H9 (cell line): ENCODE data around the gene IL12B. TPM values are rescaled to one million over a fixed set of nuclear protein-coding genes. Genes with fewer than 3 reads are reported as not detected.

Experiments
- DNase-seq: peaks from one replicate; pipeline ENCODE4 v3.0.0-alpha.2; 2017
- H2AFZ ChIP-seq: one replicate; pipeline ENCODE4 v1.6.1; 2013; ENCODE audit warnings: mild to moderate bottlenecking, low read length, control low read depth, moderate library complexity
- H2AK5ac ChIP-seq: 2 replicates; pipeline ENCODE4 v1.6.1; 2013; ENCODE audit warnings: low read length, control low read depth, mixed read lengths; ENCODE audit not compliant: insufficient read length
- H2BK120ac ChIP-seq: one replicate; pipeline ENCODE4 v1.6.1; 2013; ENCODE audit warnings: low read depth, mild to moderate bottlenecking, low read length, control low read depth, inconsistent platforms; ENCODE audit not compliant: poor library complexity, severe bottlenecking
- H2BK12ac ChIP-seq: 2 replicates; pipeline ENCODE4 v1.6.1; 2013; ENCODE audit warnings: low read length, control low read depth, mixed read lengths, low read depth; ENCODE audit not compliant: insufficient read length
- H2BK15ac ChIP-seq: 2 replicates; pipeline ENCODE4 v1.6.1; 2013; ENCODE audit warnings: low read depth, low read length, control low read depth
- H2BK20ac ChIP-seq: one replicate; pipeline ENCODE4 v1.6.1; 2013; ENCODE audit warnings: low read depth, mild to moderate bottlenecking, low read length, control low read depth, inconsistent platforms; ENCODE audit not compliant: poor library complexity, severe bottlenecking
- H2BK5ac ChIP-seq: 2 replicates; pipeline ENCODE4 v1.6.1; 2013; ENCODE audit warnings: low read length, control low read depth, mixed read lengths; ENCODE audit not compliant: insufficient read length
- H3K14ac ChIP-seq: 2 replicates; pipeline ENCODE4 v1.6.1; 2013; ENCODE audit warnings: low read length, control low read depth; ENCODE audit not compliant: insufficient read depth
- H3K18ac ChIP-seq: 2 replicates; pipeline ENCODE4 v1.6.1; 2013; ENCODE audit warnings: low read depth, mild to moderate bottlenecking, mixed read lengths, low read length, control low read depth; ENCODE audit not compliant: insufficient read length
- H3K23ac ChIP-seq: 2 replicates; pipeline ENCODE4 v1.6.1; 2013; ENCODE audit warnings: low read length, control low read depth, mixed read lengths, low read depth; ENCODE audit not compliant: insufficient read length
- H3K23me2 ChIP-seq: 2 replicates; pipeline ENCODE4 v1.6.1; 2013; ENCODE audit warnings: low read depth, mild to moderate bottlenecking, mixed read lengths, low read length, control low read depth; ENCODE audit not compliant: insufficient read length, poor library complexity, severe bottlenecking
- H3K27ac ChIP-seq: 2 replicates; pipeline ENCODE4 v1.5.1; 2013; ENCODE audit warnings: low read length, control low read depth, mixed read lengths, low read depth; ENCODE audit not compliant: insufficient read length
- H3K27me3 ChIP-seq: 2 replicates; pipeline ENCODE4 v1.6.1; 2013; ENCODE audit warnings: low read length, control low read depth, inconsistent platforms; ENCODE audit not compliant: insufficient read depth
- H3K4ac ChIP-seq: 2 replicates; pipeline ENCODE4 v1.6.1; 2013; ENCODE audit warnings: low read depth, mild to moderate bottlenecking, control low read depth, inconsistent platforms, low read length, moderate library complexity
- H3K4me1 ChIP-seq: 2 replicates; pipeline ENCODE4 v1.6.1; 2013; ENCODE audit warnings: low read length, control low read depth, inconsistent platforms; ENCODE audit not compliant: insufficient read depth
- H3K4me2 ChIP-seq: 2 replicates; pipeline ENCODE4 v1.6.1; 2013; ENCODE audit warnings: low read length, control low read depth, mixed read lengths; ENCODE audit not compliant: insufficient read length, insufficient read depth
- H3K56ac ChIP-seq: 2 replicates; pipeline ENCODE4 v1.6.1; 2013; ENCODE audit warnings: low read depth, mild to moderate bottlenecking, mixed read lengths, low read length, control low read depth; ENCODE audit not compliant: insufficient read length
- H3K79me1 ChIP-seq: 2 replicates; pipeline ENCODE4 v1.6.1; 2013; ENCODE audit warnings: low read depth, mild to moderate bottlenecking, moderate library complexity, low read length, control low read depth, inconsistent platforms; ENCODE audit not compliant: insufficient read depth, poor library complexity, severe bottlenecking
- H3K79me2 ChIP-seq: 2 replicates; pipeline ENCODE4 v1.6.1; 2013; ENCODE audit warnings: low read length, control low read depth, inconsistent platforms; ENCODE audit not compliant: insufficient read depth
- H3K9ac ChIP-seq: 2 replicates; pipeline ENCODE4 v1.6.1; 2013; ENCODE audit warnings: low read length, control low read depth, mixed read lengths; ENCODE audit not compliant: insufficient read length; ENCODE audit errors: extremely low read depth
- H3K9me3 ChIP-seq: one replicate; pipeline ENCODE4 v1.6.1; 2013; ENCODE audit warnings: low read depth, low read length, inconsistent platforms; ENCODE audit not compliant: control insufficient read depth
- H3T11ph ChIP-seq: one replicate; pipeline ENCODE4 v1.6.1; 2013; ENCODE audit warnings: mild to moderate bottlenecking, low read length, control low read depth, inconsistent platforms
- H4K20me1 ChIP-seq: one replicate; pipeline ENCODE4 v1.6.1; 2013; ENCODE audit not compliant: control insufficient read depth, insufficient read length, insufficient read depth
- H4K5ac ChIP-seq: 2 replicates; pipeline ENCODE4 v1.6.1; 2013; ENCODE audit warnings: low read depth, mild to moderate bottlenecking, mixed read lengths, low read length, control low read depth; ENCODE audit not compliant: insufficient read length
- H4K8ac ChIP-seq: replicated peaks from 2 replicates; pipeline ENCODE4 v1.6.1; 2013; ENCODE audit warnings: low read length, control low read depth, mixed read lengths, low read depth; ENCODE audit not compliant: insufficient read length
- H4K91ac ChIP-seq: 2 replicates; pipeline ENCODE4 v1.6.1; 2013; ENCODE audit warnings: low read depth, mild to moderate bottlenecking, moderate library complexity, mixed read lengths, low read length, control low read depth; ENCODE audit not compliant: insufficient read length
- H3K27ac Mint-ChIP-seq, 3 experiments: 2 replicates in 2 of 3; 3 replicates in 1 of 3; pipeline ENCODE4 v1.8.0; 2020 to 2021; ENCODE audit warnings: mixed read lengths in 3 of 3, mild to moderate bottlenecking in 1 of 3, moderate library complexity in 1 of 3
- H3K27me3 Mint-ChIP-seq: 2 replicates; pipeline ENCODE4 v1.8.0; 2021; ENCODE audit warnings: low read depth, mild to moderate bottlenecking, moderate library complexity, mixed read lengths
- H3K36me3 Mint-ChIP-seq, 3 experiments: 2 replicates in 2 of 3; 3 replicates in 1 of 3; pipeline ENCODE4 v1.8.0; 2020 to 2021; ENCODE audit warnings: low read depth in 3 of 3, mixed read lengths in 3 of 3; ENCODE audit not compliant: insufficient read depth in 1 of 3
- H3K4me1 Mint-ChIP-seq, 2 experiments: 2 replicates each; pipeline ENCODE4 v1.8.0; 2020; ENCODE audit warnings: mixed read lengths in 2 of 2
- H3K4me3 Mint-ChIP-seq, 2 experiments: 2 replicates in 1 of 2; 3 replicates in 1 of 2; pipeline ENCODE4 v1.8.0; 2020 to 2021; ENCODE audit warnings: mild to moderate bottlenecking in 2 of 2, mixed read lengths in 2 of 2, moderate library complexity in 1 of 2
- H3K9me3 Mint-ChIP-seq, 2 experiments: 2 replicates in 1 of 2; 3 replicates in 1 of 2; pipeline ENCODE4 v1.8.0; 2020; ENCODE audit warnings: mild to moderate bottlenecking in 2 of 2, mixed read lengths in 2 of 2, moderate library complexity in 1 of 2
- CTCF ChIP-seq: fragments of 200-600 bp; sonication (generic); conservative IDR thresholded peaks from 3 replicates; pipeline ENCODE4 v1.8.0; 2021; ENCODE audit warnings: antibody characterized with exemption, mild to moderate bottlenecking
- WGBS: extraction: QIAGEN DNeasy Blood & Tissue Kit; methylation state at CpG from one replicate; pipeline ENCODE4 v1.1.7; 2013; ENCODE audit warnings: missing lambda C conversion rate, low lambda C conversion rate, mixed read lengths; ENCODE audit not compliant: insufficient read length; ENCODE audit errors: extremely low coverage; 5-methylcytosine and 5-hydroxymethylcytosine counted together
- total RNA-seq: library from RNA; stranded (reverse); gene quantifications from 2 replicates; pipeline ENCODE4 v1.2.1, GENCODE V29; 2021

The IL12B gene
- total RNA-seq, 1 experiment from 2014 or later = not detected

- H2BK120ac ChIP-seq = no peak overlapping the region
- no peak overlapping the region for H2AK5ac ChIP-seq
- H2BK20ac ChIP-seq = no peak overlapping the region
- peaks cover 3 to 16% of the 10 kb centered on the region in 2 experiments; a peak in 4 of 5 replicates for H3K9me3 Mint-ChIP-seq
- no peak overlapping the region for H2AFZ ChIP-seq
- H3K79me1 ChIP-seq = no peaks in the 10 kb centered on the region
- H3K27ac Mint-ChIP-seq = no peak overlapping the region
- H3K79me2 ChIP-seq = no peaks in the 10 kb centered on the region
- H3K27me3 ChIP-seq = no peaks in the 10 kb centered on the region
- H4K91ac ChIP-seq = no peak overlapping the region
- H3K23ac ChIP-seq = no peak overlapping the region
- no peak overlapping the region for H3K9ac ChIP-seq
- no peaks in the 10 kb centered on the region for H3K23me2 ChIP-seq
- H2BK5ac ChIP-seq = no peak overlapping the region
- H3T11ph ChIP-seq = no peak overlapping the region
- peaks cover 15% of the 10 kb centered on the region for H3K27me3 Mint-ChIP-seq
- H3K27ac ChIP-seq = no peak overlapping the region
- no peak overlapping the region for H2BK12ac ChIP-seq
- H4K8ac ChIP-seq = no peak overlapping the region
- no peak for DNase-seq
- no peak overlapping the region for H3K4me3 Mint-ChIP-seq
- no peak overlapping the region for H3K4ac ChIP-seq
- no peak overlapping the region for H4K5ac ChIP-seq
- no peak for TF ChIP-seq CTCF
- no peaks in the 10 kb centered on the region for H4K20me1 ChIP-seq
- no peak overlapping the region for H3K18ac ChIP-seq
- no peaks in the 10 kb centered on the region for H3K9me3 ChIP-seq
- peaks cover 0 to 13% (median 4%) of the 10 kb centered on the region in 3 experiments; a peak in 1 of 7 replicates for H3K36me3 Mint-ChIP-seq
- H3K56ac ChIP-seq = no peak overlapping the region
- WGBS = no CpG with 5 or more reads among the region's 1 CpG
- peaks cover 3% of the 10 kb centered on the region; the same call in 1 of the 2 replicates for H3K4me1 ChIP-seq
- no peak overlapping the region for H3K14ac ChIP-seq
- H3K4me1 Mint-ChIP-seq = peaks cover 4% of the 10 kb centered on the region in 2 experiments; a peak in 3 of 4 replicates
- no peak overlapping the region for H3K4me2 ChIP-seq
- H2BK15ac ChIP-seq = no peak overlapping the region
Measured at GRCh38 chr5:159342840-159343239, 12.6 kb upstream of the IL12B start.
